A673 (cell line): ENCODE results near the gene RSPH9. TPM values are rescaled to one million over a fixed set of nuclear protein-coding genes. Genes with fewer than 3 reads are reported as not detected.
"Not testable (repeated sequence)": the region's sequence is repeated elsewhere in the genome, so short reads cannot be mapped to it uniquely, and the experiment has no call there.

Experiments
- BruUV-seq: library from RNA; stranded (reverse); fragments of 400-500 nt; replicated peaks from 2 replicates; lab custom pipeline; 2021; lab: Mats Ljungman, UMichigan
- CTCF ChIA-PET: fragments of 300-600 bp; sonication (Branson Sonifier 250); formaldehyde crosslinking; loops from one replicate; lab custom pipeline; 2022; ENCODE audit warnings: antibody characterized with exemption; lab: Charles Lee
- POLR2A ChIA-PET: fragments of 300-600 bp; sonication (Branson Sonifier 250); formaldehyde crosslinking; loops from one replicate; lab custom pipeline; 2022; ENCODE audit warnings: antibody characterized with exemption; ENCODE audit not compliant: low non-redundant PET; lab: Charles Lee
- DNase-seq: peaks from one replicate; pipeline ENCODE4 v3.0.0-alpha.2; 2015; ENCODE audit warnings: low spot score
- H3K27ac ChIP-seq: fragments of 200-600 bp; sonication (generic); 2 replicates; pipeline ENCODE4 v1.5.1; 2016; ENCODE audit warnings: mixed run types, low read depth, mild to moderate bottlenecking, mixed read lengths, antibody characterized with exemption, low read length; ENCODE audit not compliant: poor library complexity, severe bottlenecking
- H3K27me3 ChIP-seq: fragments of 200-600 bp; sonication (generic); replicated peaks from 2 replicates; pipeline ENCODE4 v1.6.1; 2017; ENCODE audit warnings: mixed run types, low read depth, mild to moderate bottlenecking, mixed read lengths, antibody characterized with exemption, low read length; ENCODE audit not compliant: insufficient read depth, poor library complexity
- H3K36me3 ChIP-seq: fragments of 200-600 bp; sonication (generic); 2 replicates; pipeline ENCODE4 v1.6.1; 2016; ENCODE audit warnings: mixed run types, mild to moderate bottlenecking, mixed read lengths, antibody characterized with exemption, low read length; ENCODE audit not compliant: insufficient read depth, poor library complexity, severe bottlenecking
- H3K4me1 ChIP-seq: fragments of 200-600 bp; sonication (generic); 2 replicates; pipeline ENCODE4 v1.6.1; 2017; ENCODE audit warnings: mixed run types, mild to moderate bottlenecking, mixed read lengths, antibody characterized with exemption, low read length; ENCODE audit not compliant: insufficient read depth, poor library complexity, severe bottlenecking
- H3K4me3 ChIP-seq: fragments of 200-600 bp; sonication (generic); 2 replicates; pipeline ENCODE4 v1.5.1; 2016; ENCODE audit warnings: low read depth, mixed run types, mild to moderate bottlenecking, mixed read lengths, low read length; ENCODE audit not compliant: poor library complexity, severe bottlenecking
- H3K9me3 ChIP-seq: fragments of 200-600 bp; sonication (generic); 2 replicates; pipeline ENCODE4 v1.6.1; 2016; ENCODE audit warnings: mixed run types, low read depth, mild to moderate bottlenecking, mixed read lengths, antibody characterized with exemption, low read length; ENCODE audit not compliant: poor library complexity, severe bottlenecking
- EZH2 ChIP-seq: fragments of 200-600 bp; sonication (generic); IDR thresholded peaks from 2 replicates; pipeline ENCODE4 v1.6.1; 2017; ENCODE audit warnings: borderline replicate concordance, low read depth, mild to moderate bottlenecking, mixed read lengths, antibody characterized with exemption, low read length; ENCODE audit not compliant: poor library complexity, severe bottlenecking
- intact Hi-C: fragments of 100-400 bp; cut with micrococcal nuclease; formaldehyde crosslinking; loops from one replicate; pipeline ENCODE4 v1.10.0; 2022; ENCODE audit not compliant: unreplicated experiment
- total RNA-seq: library from RNA; stranded (reverse); gene quantifications from 2 replicates; pipeline ENCODE4 v1.2.3, GENCODE V29; 2021
- TF ChIP-seq, protein P1 (sequence below): fragments of 300-800, 200-600 bp; sonication (generic); conservative IDR thresholded peaks from 2 replicates; pipeline ENCODE4 v1.5.1; 2017; ENCODE audit warnings: low read depth, mild to moderate bottlenecking, antibody characterized with exemption, low read length, moderate library complexity, mixed read lengths

The RSPH9 gene
- total RNA-seq, 1 experiment from 2014 or later: 0.11 TPM

DNA sequence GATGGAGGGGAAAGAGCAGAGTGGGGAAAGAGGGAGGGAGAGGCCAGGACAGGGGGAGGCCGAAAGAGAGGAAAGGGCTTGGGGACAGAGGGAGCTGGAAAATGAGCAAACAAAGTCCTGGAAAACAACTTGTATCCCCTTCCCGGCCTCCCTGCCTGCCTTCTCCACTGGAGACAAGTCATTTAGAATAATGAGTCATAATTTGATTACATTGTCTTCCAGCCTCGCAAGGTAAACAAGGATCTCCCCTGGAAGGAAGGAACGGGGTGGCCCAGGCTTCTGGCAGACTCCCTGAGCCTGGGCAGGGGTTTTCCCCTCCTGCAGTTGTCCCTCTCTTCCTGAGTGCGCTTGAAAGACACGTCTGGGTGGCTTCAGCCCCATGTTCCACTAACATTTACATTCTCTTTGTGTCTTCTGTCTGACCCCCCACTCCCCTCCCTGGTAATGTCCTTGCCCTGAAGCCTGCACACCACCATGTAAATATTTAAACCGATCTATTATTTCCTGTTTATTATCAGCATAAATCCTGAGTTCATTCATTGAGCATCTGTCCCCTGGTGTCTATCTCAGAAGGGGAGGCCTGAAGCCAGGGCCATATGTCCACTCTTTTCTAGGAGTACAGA is 54.8 kb downstream of the RSPH9 start:
- Histone ChIP-seq H3K36me3 (no peaks in the 10 kb centered on the region), H3K9me3 (no peaks in the 10 kb centered on the region), H3K4me3 (no peak overlapping the region), H3K27me3 (no peaks in the 10 kb centered on the region), H3K4me1 (peaks cover 25% of the 10 kb centered on the region), H3K27ac (no peak overlapping the region)
- intact Hi-C loops: no loop called here
- no peak for DNase-seq
- no TSS peak for BruUV-seq
- no peak for TF ChIP-seq EZH2
- TF ChIP-seq, protein P1, sequence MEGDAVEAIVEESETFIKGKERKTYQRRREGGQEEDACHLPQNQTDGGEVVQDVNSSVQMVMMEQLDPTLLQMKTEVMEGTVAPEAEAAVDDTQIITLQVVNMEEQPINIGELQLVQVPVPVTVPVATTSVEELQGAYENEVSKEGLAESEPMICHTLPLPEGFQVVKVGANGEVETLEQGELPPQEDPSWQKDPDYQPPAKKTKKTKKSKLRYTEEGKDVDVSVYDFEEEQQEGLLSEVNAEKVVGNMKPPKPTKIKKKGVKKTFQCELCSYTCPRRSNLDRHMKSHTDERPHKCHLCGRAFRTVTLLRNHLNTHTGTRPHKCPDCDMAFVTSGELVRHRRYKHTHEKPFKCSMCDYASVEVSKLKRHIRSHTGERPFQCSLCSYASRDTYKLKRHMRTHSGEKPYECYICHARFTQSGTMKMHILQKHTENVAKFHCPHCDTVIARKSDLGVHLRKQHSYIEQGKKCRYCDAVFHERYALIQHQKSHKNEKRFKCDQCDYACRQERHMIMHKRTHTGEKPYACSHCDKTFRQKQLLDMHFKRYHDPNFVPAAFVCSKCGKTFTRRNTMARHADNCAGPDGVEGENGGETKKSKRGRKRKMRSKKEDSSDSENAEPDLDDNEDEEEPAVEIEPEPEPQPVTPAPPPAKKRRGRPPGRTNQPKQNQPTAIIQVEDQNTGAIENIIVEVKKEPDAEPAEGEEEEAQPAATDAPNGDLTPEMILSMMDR: no peak
- ChIA-PET POLR2A (no interaction called here), CTCF (no interaction called here)

DNA sequence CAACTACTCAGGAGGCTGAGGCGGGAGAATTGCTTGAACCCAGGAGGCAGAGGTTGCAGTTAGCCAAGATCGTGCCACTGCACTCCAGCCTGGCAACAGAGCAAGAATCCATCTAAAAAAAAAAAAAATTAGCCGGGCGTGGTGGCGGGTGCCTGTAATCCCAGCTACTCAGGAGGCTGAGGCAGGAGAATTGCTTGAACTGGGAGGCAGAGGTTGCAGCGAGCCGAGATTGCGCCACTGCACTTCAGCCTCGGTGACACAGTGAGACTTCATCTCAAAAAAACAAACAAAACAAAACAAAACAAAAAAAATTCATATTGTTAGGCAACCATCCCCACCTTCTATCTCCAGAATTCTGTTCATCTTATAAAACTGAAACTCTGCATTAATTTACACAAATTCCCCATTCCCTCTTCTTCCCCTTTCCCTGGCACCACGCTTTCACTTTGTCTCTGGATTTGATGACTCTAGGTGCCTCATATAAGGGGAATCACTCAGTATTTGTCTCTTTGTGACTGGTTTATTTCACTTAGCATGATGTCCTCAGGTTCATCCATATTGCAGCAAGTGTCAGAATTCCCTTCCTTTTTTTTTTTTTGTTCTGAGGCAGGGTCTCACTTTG is 56.2 kb downstream of the RSPH9 start:
- DNase-seq, H3K9me3 ChIP-seq, intact Hi-C loops, POLR2A ChIA-PET, CTCF ChIA-PET, H3K4me3 ChIP-seq, H3K36me3 ChIP-seq, H3K27ac ChIP-seq, H3K27me3 ChIP-seq, BruUV-seq: not testable (repeated sequence)
- H3K4me1 ChIP-seq: peaks cover 22% of the 10 kb centered on the region

DNA sequence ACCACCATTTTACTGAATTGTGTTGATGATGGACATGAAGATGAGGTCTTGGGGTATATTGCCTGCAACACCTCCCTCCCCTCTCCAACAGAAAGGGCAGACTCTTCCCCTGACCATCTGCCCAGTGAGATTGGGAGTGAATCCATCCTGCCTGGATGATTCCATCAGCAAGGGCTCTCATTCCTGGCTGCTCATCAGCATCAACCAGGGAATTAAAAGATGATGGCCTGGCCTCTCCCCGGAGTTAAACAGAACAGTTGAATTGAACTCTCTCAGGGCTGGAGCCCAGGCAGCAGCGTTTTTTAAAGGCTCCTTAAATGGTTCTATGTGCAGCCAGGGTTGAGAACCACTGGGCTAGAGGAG is 57.3 kb downstream of the RSPH9 start:
- intact Hi-C loops: no loop called here
- H3K27ac ChIP-seq: no peak overlapping the region
- no peaks in the 10 kb centered on the region for H3K36me3 ChIP-seq
- no peak overlapping the region for H3K4me3 ChIP-seq
- BruUV-seq: no TSS peak
- DNase-seq: no peak
- no peaks in the 10 kb centered on the region for H3K27me3 ChIP-seq
- no peaks in the 10 kb centered on the region for H3K9me3 ChIP-seq
- peaks cover 26% of the 10 kb centered on the region for H3K4me1 ChIP-seq
- ChIA-PET POLR2A (no interaction called here), CTCF (no interaction called here)
- no peak for TF ChIP-seq EZH2
- TF ChIP-seq, protein P1: no peak
